Endothelial cell (in vitro differentiated cells): Measurements from ENCODE around the gene FOS. TPM values are rescaled to one million over a fixed set of nuclear protein-coding genes. Genes with fewer than 3 reads are reported as not detected.
"Not testable (repeated sequence)": the region's sequence is repeated elsewhere in the genome, so short reads cannot be mapped to it uniquely, and the experiment has no call there.

ENCODE experiments used
- DNase-seq: peaks from one replicate; pipeline ENCODE4 v3.0.0; 2021; ENCODE audit warnings: low spot score
- H3K27ac Mint-ChIP-seq: one replicate; pipeline ENCODE4 v1.8.0; 2021; ENCODE audit warnings: mixed read lengths, inconsistent platforms; ENCODE audit not compliant: unreplicated experiment
- H3K27me3 Mint-ChIP-seq: one replicate; pipeline ENCODE4 v1.8.0; 2021; ENCODE audit warnings: mild to moderate bottlenecking, moderate library complexity, mixed read lengths, inconsistent platforms; ENCODE audit not compliant: unreplicated experiment
- H3K36me3 Mint-ChIP-seq: one replicate; pipeline ENCODE4 v1.8.0; 2021; ENCODE audit warnings: mild to moderate bottlenecking, low read depth, mixed read lengths, inconsistent platforms; ENCODE audit not compliant: unreplicated experiment
- H3K4me1 Mint-ChIP-seq: one replicate; pipeline ENCODE4 v1.8.0; 2021; ENCODE audit warnings: mild to moderate bottlenecking, mixed read lengths, inconsistent platforms; ENCODE audit not compliant: unreplicated experiment
- H3K4me3 Mint-ChIP-seq: one replicate; pipeline ENCODE4 v1.8.0; 2021; ENCODE audit warnings: mild to moderate bottlenecking, mixed read lengths, inconsistent platforms; ENCODE audit not compliant: unreplicated experiment
- H3K9me3 Mint-ChIP-seq: one replicate; pipeline ENCODE4 v1.8.0; 2021; ENCODE audit warnings: mixed read lengths, inconsistent platforms; ENCODE audit not compliant: unreplicated experiment
- total RNA-seq: library from RNA; stranded (reverse); fragmentation: NEBNext Ultra II Directional; extraction: Animal tissue kit (Norgen Biotek cat#: 25700); gene quantifications from one replicate; pipeline ENCODE4 v1.2.1, GENCODE V29; 2021; ENCODE audit not compliant: unreplicated experiment
- TF ChIP-seq, protein P1 (sequence below): fragments of 200-600 bp; sonication (generic); IDR thresholded peaks from one replicate; pipeline ENCODE4 v1.5.0; 2021; ENCODE audit warnings: antibody characterized with exemption; ENCODE audit not compliant: unreplicated experiment

The FOS gene
- total RNA-seq, 1 donor from 2014 or later, result 41.5 TPM

DNA sequence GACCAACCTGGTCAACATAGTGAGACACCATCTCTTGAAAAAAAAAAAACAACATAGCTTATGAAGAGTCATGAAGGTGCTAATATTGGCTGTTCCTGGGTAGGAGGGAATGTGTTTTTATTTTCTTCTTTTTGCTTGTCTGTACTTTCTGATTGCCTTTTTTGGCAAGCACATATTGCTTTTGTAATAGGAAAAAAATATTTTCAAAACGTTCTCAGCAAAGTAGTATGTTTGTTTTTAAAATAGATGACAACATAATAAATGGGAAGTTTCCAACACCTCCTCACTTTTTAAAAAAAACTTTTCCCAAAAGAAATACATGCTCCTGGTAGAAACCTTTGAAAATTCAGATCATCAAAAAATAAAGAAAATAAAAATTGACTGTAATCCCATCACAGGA is 20.9 kb downstream of the FOS start:
- no peak for DNase-seq
- H3K9me3 Mint-ChIP-seq, result no peaks in the 10 kb centered on the region
- H3K27ac Mint-ChIP-seq, result no peak overlapping the region
- peaks cover 5% of the 10 kb centered on the region for H3K27me3 Mint-ChIP-seq
- H3K4me1 Mint-ChIP-seq, result peaks cover 33% of the 10 kb centered on the region
- TF ChIP-seq, protein P1, sequence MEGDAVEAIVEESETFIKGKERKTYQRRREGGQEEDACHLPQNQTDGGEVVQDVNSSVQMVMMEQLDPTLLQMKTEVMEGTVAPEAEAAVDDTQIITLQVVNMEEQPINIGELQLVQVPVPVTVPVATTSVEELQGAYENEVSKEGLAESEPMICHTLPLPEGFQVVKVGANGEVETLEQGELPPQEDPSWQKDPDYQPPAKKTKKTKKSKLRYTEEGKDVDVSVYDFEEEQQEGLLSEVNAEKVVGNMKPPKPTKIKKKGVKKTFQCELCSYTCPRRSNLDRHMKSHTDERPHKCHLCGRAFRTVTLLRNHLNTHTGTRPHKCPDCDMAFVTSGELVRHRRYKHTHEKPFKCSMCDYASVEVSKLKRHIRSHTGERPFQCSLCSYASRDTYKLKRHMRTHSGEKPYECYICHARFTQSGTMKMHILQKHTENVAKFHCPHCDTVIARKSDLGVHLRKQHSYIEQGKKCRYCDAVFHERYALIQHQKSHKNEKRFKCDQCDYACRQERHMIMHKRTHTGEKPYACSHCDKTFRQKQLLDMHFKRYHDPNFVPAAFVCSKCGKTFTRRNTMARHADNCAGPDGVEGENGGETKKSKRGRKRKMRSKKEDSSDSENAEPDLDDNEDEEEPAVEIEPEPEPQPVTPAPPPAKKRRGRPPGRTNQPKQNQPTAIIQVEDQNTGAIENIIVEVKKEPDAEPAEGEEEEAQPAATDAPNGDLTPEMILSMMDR, result no peak
- no peak overlapping the region for H3K4me3 Mint-ChIP-seq
- H3K36me3 Mint-ChIP-seq, result no peaks in the 10 kb centered on the region

DNA sequence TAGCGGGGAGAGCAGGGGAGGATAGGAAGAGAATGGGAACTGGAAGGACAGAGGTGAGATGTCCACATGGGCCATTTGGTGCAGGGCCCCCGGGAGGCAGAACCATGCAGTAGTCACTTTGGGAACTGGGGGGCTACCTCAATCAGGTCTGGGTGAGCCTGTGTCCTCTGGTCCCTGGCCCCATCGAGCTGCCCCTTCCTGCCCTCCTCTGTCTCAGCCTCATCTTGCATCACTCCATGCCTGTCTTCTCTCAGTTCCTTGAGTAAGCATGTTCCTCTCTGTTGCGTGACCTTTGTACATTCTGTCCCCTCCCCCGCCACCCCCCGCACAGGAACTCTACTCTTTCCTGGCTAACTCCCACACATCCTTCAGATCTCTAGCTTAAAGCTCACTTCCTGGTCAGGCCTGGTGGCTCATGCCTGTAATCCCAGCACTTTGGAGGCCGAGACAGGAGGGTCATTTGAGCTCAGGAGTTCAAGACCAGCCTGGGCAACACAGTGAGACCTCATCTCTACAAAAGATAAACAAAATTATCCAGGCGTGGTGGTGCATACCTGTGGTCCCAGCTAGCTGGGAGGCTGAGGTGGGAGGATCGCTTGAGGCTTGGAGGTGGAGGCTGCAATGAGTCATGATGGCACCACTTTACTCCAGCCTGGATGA is 23.2 kb downstream of the FOS start:
- Mint-ChIP-seq H3K9me3 (no peaks in the 10 kb centered on the region), H3K27me3 (peaks cover 4% of the 10 kb centered on the region), H3K4me1 (peaks cover 22% of the 10 kb centered on the region), H3K4me3 (no peak overlapping the region), H3K36me3 (no peaks in the 10 kb centered on the region), H3K27ac (peak overlapping the region; percentile 42)
- peak; percentile 60 for DNase-seq
- TF ChIP-seq, protein P1, result no peak

DNA sequence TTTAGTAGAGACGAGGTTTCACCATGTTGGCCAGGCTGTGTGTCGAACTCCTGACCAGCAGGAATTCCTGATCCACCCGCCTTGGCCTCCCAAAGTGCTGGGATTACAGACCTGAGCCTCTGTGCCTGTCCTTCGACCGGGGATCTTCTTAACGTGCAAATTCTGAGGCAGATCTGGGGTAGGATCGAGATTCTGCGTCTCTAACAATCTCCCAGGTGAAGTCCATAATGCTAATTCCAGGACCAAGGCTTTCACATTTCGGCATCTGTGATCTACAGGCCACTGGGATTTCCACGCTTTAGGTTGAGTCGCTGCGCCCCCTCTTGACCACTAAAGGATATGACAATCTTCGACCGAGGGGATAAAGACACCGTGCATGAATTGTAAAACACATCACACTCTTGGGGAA is 24.8 kb downstream of the FOS start:
- peak overlapping the region; percentile 26 for H3K27ac Mint-ChIP-seq
- H3K27me3 Mint-ChIP-seq, result peaks cover 3% of the 10 kb centered on the region
- TF ChIP-seq, protein P1, result peak; percentile 86
- H3K9me3 Mint-ChIP-seq, result no peaks in the 10 kb centered on the region
- peak overlapping the region; percentile 35 for H3K4me3 Mint-ChIP-seq
- no peaks in the 10 kb centered on the region for H3K36me3 Mint-ChIP-seq
- peak; percentile 51 for DNase-seq
- H3K4me1 Mint-ChIP-seq, result peaks cover 22% of the 10 kb centered on the region

DNA sequence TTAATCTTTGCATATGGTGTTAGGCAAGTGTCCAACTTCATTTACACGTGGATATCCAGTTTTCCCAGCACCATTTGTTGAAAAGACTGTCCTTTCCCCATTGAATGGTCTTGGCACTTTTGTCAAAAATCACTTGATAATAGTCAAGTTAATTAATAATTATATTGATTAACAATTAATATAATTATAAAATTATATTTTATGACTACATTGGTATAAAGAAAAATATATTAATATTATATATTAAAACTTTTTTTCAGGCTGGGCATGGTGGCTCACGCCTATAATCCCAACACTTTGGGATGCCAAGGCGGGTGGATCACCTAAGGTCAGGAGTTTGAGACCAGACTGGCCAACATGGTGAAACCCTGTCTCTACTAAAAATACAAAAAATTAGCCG is 27.8 kb downstream of the FOS start:
- H3K9me3 Mint-ChIP-seq, DNase-seq, H3K27ac Mint-ChIP-seq, H3K4me3 Mint-ChIP-seq, H3K27me3 Mint-ChIP-seq, H3K36me3 Mint-ChIP-seq: not testable (repeated sequence)
- peaks cover 17% of the 10 kb centered on the region for H3K4me1 Mint-ChIP-seq

DNA sequence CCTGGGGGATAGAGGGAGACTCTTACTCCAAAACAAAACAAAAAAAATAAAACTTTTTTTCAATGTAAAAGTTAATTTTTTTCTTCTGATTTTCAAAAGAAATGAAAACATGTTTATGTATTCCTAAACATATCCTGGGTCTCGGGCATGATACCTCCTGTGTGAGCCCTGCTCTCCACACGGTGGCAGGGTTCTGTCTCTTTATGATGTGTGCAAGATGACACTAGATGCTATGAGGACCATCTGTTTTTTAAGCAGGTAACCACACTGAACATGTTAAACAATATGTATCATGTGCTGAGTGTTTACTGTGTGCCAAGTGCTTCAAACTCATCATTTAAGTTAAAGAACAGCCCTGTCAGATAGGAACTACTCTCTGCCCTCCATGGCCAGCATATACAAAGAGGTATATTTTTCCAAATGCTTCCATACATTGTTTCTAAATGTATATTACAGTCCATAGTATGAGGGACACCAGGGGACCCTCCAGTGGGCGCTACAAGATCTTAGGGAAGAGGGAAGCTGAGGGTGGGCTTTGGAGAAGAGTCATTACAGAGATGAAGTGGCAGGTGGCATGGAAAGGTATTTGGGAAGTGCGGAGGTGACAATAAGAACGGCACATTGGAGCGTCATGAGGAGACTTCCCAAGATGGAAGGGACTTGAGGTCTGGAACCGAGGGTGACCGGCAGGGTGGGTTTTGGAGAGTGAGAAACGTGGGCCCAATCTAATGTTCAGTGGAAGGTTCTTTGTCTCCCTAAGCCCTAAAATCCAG is 28.5 kb downstream of the FOS start:
- Mint-ChIP-seq H3K4me1 (peaks cover 10% of the 10 kb centered on the region), H3K27me3 (no peaks in the 10 kb centered on the region), H3K36me3 (no peaks in the 10 kb centered on the region), H3K4me3 (no peak overlapping the region), H3K27ac (peak overlapping the region; percentile 6), H3K9me3 (no peaks in the 10 kb centered on the region)
- TF ChIP-seq, protein P1, result no peak
- DNase-seq, result no peak
